ELF-1 (cell line): ENCODE measurements around the gene DRD2.

ENCODE experiments used
- DNase-seq: peaks from one replicate; pipeline ENCODE4 v3.0.0-alpha.2; 2016; ENCODE audit warnings: low read depth, low spot score

Gene DRD2

DNA sequence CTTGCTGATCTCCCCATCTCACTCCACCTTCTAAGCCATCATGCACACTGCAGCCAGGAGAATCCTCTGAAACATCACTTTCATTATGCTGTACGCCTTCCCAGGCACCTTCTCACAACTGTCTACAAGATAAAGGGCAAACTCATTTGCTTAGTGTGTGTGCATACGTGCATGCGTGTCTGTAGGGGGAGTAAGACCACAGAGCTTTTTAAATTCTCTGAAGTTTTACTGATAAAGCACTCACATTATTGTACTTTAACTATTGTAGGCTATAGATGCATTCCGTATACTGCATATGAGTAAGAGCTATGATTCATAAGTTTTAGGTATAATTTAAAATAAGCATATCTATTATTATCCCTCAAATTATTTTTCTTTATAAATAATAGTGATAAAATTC is 102.9 kb downstream of the DRD2 start:
- DNase-seq: no peak

DNA sequence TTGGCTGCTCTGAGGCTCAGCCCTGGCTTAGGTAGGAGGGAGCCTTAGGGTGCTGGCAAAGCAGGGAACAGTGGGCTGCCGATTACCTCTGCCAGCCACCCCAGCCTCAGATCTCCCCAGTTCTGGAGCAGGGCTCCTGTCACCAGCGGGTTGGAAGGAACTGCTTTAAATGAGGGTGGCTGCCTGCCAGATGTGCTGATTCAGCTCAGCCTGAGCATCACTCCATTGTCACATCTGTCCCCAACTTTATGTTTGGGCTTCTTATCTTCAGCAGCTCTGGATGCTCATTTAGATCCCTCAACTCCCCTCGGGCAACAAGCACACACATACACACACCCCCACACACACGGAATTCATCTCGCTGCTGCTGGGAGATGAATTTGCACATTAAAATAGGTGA is 104.6 kb downstream of the DRD2 start:
- no peak for DNase-seq

DNA sequence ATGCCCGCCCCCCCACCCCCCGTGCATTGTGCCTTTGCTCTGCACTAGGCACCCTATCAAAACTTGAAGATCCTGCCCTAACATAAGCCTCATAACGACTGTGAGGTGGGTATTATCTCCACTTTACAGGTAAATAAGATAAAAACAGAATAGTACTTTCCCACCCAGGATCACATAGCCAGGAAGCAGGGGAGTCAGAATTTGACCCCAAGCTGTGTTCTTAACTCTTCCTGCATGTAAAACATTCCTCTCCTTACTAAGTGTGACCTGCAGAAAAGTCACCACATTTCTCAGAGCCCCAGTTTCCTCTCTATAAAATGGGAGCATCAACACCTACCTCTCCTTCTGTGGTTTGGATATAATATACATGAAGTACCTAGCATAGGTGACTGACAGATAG is 105.8 kb downstream of the DRD2 start:
- no peak for DNase-seq

- DNase-seq: no peak
Observed at GRCh38 chr11:113365895-113366294, 109.3 kb downstream of the DRD2 start.

GRCh38 chr11:113363996-113364641 is 111.1 kb downstream of the DRD2 start:
- peak; percentile 35 for DNase-seq

- no peak for DNase-seq
Observed at GRCh38 chr11:113363406-113363805, 111.8 kb downstream of the DRD2 start.
